ENCODE measurements around the gene CCDC57. TPM values are rescaled to one million over a fixed set of nuclear protein-coding genes. Genes with fewer than 3 reads are reported as not detected.

Gene CCDC57
- polyA plus RNA-seq, 4 donors, result 34.6 to 52.4 (median 44.5) TPM

GRCh38 chr17:82056729-82057621, 155.7 kb downstream of the CCDC57 start:
- no peak for DNase-seq (ENCODE audit: low read depth in 4 of 4, low spot score in 3 of 4)

GRCh38 chr17:82055965-82056728, 156.5 kb downstream of the CCDC57 start:
- DNase-seq (ENCODE audit: low read depth in 4 of 4, low spot score in 3 of 4), result no peak

GRCh38 chr17:82055023-82055964, 157.3 kb downstream of the CCDC57 start:
- DNase-seq (ENCODE audit: low read depth in 4 of 4, low spot score in 3 of 4), result no peak

DNA sequence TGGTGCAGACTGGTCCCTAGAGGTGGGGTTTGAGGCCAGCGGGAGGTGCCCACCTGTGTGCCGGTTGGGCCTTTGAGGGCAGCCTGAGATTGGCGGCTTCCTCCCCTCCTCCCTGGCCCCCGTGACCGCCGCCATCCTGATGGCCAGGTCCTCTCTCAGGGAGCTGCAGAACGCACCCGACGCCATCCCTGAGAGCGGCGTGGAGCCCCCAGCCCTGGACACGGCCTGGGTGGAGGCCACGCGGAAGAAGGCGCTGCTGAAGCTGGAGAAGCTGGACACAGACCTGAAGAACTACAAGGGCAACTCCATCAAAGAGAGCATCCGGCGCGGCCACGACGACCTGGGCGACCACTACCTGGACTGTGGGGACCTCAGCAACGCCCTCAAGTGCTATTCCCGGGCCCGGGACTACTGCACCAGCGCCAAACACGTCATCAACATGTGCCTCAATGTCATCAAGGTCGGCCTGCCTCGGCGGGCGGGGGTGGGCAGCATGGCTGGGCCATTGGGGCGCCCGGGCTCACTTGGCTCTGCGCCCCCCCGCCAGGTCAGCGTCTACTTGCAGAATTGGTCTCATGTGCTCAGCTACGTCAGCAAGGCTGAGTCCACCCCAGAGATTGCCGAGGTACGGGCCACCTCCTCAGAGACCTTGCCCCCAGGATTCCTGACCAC, 158.2 kb downstream of the CCDC57 start:
- DNase-seq (ENCODE audit: low read depth in 4 of 4, low spot score in 3 of 4), result no peak

DNA sequence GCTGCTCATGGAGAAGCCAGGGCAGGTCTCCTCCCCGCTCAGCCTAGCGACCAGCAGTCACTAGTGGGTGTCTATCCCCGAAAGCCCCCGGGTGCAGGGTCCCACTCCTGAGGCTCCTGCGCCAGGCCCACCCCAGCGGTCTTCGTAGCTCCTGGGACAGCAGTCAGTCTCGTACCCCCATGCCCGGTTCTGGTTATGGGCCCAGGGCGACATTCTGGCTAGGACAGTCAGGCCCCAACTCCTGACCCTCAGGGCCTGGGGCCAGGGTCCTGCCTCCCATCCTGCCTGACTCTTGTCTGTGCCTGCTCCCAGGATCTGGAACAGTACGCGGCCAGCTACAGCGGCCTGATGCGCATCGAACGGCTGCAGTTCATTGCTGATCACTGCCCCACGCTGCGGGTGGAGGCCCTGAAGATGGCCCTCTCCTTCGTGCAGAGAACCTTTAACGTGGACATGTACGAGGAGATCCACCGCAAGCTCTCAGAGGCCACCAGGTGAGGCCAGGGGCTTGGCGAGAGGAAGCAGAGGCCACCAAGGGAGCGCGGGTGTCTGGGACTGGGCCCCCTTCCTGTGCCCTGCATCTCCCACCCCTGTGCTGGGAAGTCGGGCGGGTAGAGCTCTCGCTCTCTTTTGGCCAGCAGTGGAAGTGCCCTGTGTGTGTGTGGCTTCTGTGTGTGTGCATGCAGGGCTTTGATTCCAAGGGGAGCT, 158.9 kb downstream of the CCDC57 start:
- DNase-seq (ENCODE audit: low read depth in 4 of 4, low spot score in 3 of 4), result no peak

GRCh38 chr17:82053130-82053529, 159.5 kb downstream of the CCDC57 start:
- no peak for DNase-seq (ENCODE audit: low read depth in 4 of 4, low spot score in 3 of 4)

- DNase-seq (ENCODE audit: low read depth in 4 of 4, low spot score in 3 of 4), result no peak
Measured at GRCh38 chr17:82052638-82053059, 160.0 kb downstream of the CCDC57 start.

DNA sequence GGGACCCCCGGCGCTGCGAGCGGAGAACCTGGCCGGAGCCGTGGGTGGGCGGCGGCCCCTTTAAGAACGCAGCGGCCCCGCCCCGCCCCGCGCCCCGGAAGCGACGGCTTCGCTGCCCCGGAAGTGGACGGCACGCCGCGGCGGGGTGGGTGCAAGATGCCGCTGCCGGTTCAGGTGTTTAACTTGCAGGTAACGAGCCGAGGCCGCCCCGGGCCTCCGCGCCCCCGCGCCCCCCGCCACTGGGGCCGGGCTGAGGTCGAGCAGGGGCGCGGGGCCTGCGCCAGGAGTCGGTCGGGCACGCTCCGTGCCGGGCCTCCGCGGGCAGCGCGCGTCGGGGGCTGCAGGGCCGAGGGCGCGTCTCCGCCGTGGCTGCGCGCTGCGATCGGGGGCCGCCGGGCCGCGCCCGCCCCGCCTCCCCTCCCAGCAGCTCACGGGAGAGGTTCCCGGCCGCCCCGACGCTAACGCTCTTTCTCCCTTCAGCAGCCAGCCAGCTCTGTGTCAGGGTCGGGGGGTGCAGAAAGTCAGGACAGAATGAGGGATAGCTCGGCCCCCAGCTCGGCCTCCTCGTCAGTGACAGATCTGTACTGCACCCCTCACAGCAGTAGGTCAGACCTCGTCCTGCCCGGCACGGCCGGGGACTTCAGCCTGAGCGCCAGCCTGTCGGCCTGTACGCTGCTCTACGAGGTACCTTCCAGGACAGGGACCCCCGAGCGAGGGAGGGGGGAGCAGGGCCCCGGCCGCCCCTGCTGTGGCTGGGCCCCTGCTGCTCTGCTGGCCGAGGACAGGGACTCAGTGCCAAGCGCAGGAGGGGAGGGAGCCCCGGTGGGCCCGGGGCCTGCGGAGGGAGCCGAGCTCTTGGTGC, 160.6 kb downstream of the CCDC57 start, which contains the start of the genes GPS1 and RFNG:
Gene GPS1, plus strand, starts transcription at position 123 of the 862 bp plus-strand sequence. Its CDS starts 34 bp downstream, at position 157.
Gene RFNG, minus strand, starts transcription at position 36 of the 862 bp plus-strand sequence. CDS start 45 bp downstream, outside the sequence.
- peak in 1 of 4 donors; percentile 36 for DNase-seq (ENCODE audit: low read depth in 4 of 4, low spot score in 3 of 4)

Other genes with a start within 250 kb of the CCDC57 start
- 10 to 100 TPM; 22.0 to 38.4 (median 24.1) TPM for gene ASPSCR1, start 235.2 kb downstream of the CCDC57 start, polyA plus RNA-seq (ENCODE audit: insufficient read length in 4 of 4)
- 10 to 100 TPM; 37.9 to 49.6 (median 41.8) TPM for gene CENPX, start 190.0 kb downstream of the CCDC57 start, polyA plus RNA-seq (ENCODE audit: insufficient read length in 4 of 4)
- gene LRRC45, start 189.5 kb downstream of the CCDC57 start, polyA plus RNA-seq (ENCODE audit: insufficient read length in 4 of 4), result 10 to 100 TPM; 10.8 to 16.4 (median 11.9) TPM
- 10 to 100 TPM in 3 of 4 donors, 1 to 10 TPM in 1; 10.0 to 17.7 (median 12.1) TPM for gene RAC3, start 181.2 kb downstream of the CCDC57 start, polyA plus RNA-seq (ENCODE audit: insufficient read length in 4 of 4)
- 100 to 1,000 TPM in 1 of 4 donors, 10 to 100 TPM in 3; 75.7 to 111 (median 91.6) TPM for gene DCXR, start 175.1 kb downstream of the CCDC57 start, polyA plus RNA-seq (ENCODE audit: insufficient read length in 4 of 4)
- gene RFNG, start 161.0 kb downstream of the CCDC57 start, polyA plus RNA-seq (ENCODE audit: insufficient read length in 4 of 4), result 10 to 100 TPM; 39.7 to 59.1 (median 47.5) TPM
- 100 to 1,000 TPM; 107 to 145 (median 110) TPM for gene GPS1, start 160.9 kb downstream of the CCDC57 start, polyA plus RNA-seq (ENCODE audit: insufficient read length in 4 of 4)
- 10 to 100 TPM; 78.2 to 94.1 (median 79.1) TPM for gene DUS1L, start 147.0 kb downstream of the CCDC57 start, polyA plus RNA-seq (ENCODE audit: insufficient read length in 4 of 4)
- gene FASN, start 114.6 kb downstream of the CCDC57 start, polyA plus RNA-seq (ENCODE audit: insufficient read length in 4 of 4), result 10 to 100 TPM; 30.0 to 52.8 (median 37.3) TPM
- 10 to 100 TPM in 1 of 4 donors, 1 to 10 TPM in 3; 8.0 to 23.1 (median 9.1) TPM for gene SLC16A3, start 16.2 kb upstream of the CCDC57 start, polyA plus RNA-seq (ENCODE audit: insufficient read length in 4 of 4)
- gene CSNK1D, start 60.9 kb upstream of the CCDC57 start, polyA plus RNA-seq (ENCODE audit: insufficient read length in 4 of 4), result 100 to 1,000 TPM; 112 to 135 (median 122) TPM
- under 1 TPM; 0.19 to 0.72 (median 0.54) TPM for gene CD7, start 104.8 kb upstream of the CCDC57 start, polyA plus RNA-seq (ENCODE audit: insufficient read length in 4 of 4)
- gene SECTM1, start 120.9 kb upstream of the CCDC57 start, polyA plus RNA-seq (ENCODE audit: insufficient read length in 4 of 4), result 1 to 10 TPM; 1.3 to 2.4 (median 1.5) TPM
- gene TEX19, start 146.4 kb upstream of the CCDC57 start, polyA plus RNA-seq (ENCODE audit: insufficient read length in 4 of 4), result under 1 TPM in 1 of 4 donors, not detected in 3; 0.06 TPM
- gene UTS2R, start 158.9 kb upstream of the CCDC57 start, polyA plus RNA-seq (ENCODE audit: insufficient read length in 4 of 4), result under 1 TPM; 0.30 to 0.70 (median 0.43) TPM
- gene HEXD, start 205.5 kb upstream of the CCDC57 start, polyA plus RNA-seq (ENCODE audit: insufficient read length in 4 of 4), result 10 to 100 TPM; 28.7 to 48.5 (median 37.7) TPM
- 10 to 100 TPM; 21.5 to 30.3 (median 23.9) TPM for gene OGFOD3, start 205.7 kb upstream of the CCDC57 start, polyA plus RNA-seq (ENCODE audit: insufficient read length in 4 of 4)
- gene CYBC1, start 237.9 kb upstream of the CCDC57 start, polyA plus RNA-seq (ENCODE audit: insufficient read length in 4 of 4), result 10 to 100 TPM; 40.5 to 53.5 (median 50.5) TPM
- gene NARF, start 245.9 kb upstream of the CCDC57 start, polyA plus RNA-seq (ENCODE audit: insufficient read length in 4 of 4), result 10 to 100 TPM; 73.4 to 77.4 (median 74.8) TPM